Epidermal melanocyte (primary cell): ENCODE measurements around the gene SEC14L3.
"Not testable (repeated sequence)": the region's sequence is repeated elsewhere in the genome, so short reads cannot be mapped to it uniquely, and the experiment has no call there.

Experiments used
- DNase-seq: peaks from one replicate; pipeline ENCODE4 v3.0.0; 2011; ENCODE audit warnings: low spot score; ENCODE audit not compliant: insufficient read length

The SEC14L3 gene

DNA sequence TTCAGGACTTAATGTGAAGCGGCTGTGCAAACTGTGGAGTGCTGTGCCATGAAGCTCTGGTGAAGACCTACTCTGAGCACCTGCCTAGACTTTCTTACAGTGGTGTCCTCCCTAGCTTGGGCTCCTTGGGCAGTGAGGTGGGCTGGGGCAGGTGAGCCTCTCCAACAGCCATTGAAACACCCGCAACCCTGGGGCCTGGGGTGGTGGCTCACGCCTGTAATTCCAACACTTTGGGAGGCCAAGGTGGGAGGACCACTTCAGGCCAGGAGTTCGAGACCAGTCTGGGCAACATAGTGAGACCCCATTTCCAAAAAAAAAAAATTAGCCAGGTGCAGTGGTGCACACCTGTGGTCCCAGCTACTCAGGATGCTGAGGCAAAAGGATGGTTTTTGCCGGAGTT, 14.3 kb upstream of the SEC14L3 start:
- DNase-seq = no peak

DNA sequence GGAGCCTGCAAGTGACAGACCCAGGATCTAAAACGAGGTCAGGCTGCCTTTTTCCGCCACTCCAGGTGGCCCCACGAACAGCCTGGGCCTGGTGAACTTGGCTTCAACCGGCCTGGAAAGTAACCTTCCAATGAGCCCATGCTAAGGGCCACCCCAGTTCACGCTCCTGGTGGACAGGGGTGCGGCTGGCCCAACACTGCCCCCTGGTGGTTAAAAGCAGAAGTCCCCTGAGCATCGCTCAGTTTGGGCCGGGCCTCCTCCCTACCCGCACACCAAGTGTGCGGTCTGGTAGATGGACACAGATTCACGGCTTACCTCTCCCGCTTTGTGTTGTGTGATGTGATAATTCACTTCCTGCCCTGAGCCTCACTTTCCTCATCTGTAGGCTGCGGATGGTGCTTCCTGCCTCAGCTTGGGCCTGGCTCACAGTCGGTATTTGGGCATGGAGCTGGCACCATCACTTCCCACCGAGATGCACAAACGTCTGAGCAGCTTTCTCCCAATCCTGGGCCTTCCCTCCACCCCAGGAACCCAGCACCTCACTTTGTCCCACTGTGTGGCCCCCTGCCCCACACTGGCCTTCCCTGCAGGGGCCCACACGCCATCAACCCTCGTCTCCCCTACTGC, 13.7 kb upstream of the SEC14L3 start:
- DNase-seq = peak; percentile 83

DNA sequence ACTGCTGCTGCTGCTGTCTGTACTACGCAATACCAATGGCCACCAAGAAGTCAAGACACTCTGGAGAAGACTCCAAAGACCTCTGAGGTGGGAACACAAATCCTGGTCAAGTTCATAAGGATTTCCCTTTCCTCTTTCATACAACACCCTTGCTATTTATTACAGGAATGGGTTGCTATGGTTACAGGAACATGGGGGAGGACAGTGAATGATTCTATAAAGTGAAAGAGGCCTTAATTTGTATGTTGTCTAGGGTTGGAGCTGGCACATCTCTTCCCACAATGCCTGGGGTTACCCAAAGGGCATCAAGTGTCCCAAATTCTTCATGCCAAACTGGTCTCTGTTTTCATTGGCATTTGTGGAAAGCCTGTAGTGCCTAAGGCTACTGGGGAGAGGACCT, 11.4 kb upstream of the SEC14L3 start:
- DNase-seq = no peak

DNA sequence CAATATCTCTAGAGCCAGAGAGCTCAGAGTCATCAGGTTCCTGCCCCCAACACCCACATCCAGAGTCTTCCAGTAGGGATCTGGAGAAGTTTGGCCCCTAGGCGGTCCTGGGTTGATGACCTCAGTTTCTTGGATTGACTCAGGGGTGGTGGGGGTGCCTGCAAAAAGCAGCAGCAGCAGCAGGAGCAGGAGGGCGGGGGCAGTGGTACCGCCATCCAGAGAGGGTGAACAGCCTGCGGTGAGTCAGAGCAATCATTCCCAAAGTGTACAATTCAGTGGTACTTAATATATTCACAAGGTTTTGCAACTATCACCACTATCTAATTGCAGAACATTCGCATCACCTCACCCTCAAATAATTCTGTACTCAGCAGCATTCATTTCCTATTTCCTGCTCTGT, 9.9 kb upstream of the SEC14L3 start:
- no peak for DNase-seq

DNA sequence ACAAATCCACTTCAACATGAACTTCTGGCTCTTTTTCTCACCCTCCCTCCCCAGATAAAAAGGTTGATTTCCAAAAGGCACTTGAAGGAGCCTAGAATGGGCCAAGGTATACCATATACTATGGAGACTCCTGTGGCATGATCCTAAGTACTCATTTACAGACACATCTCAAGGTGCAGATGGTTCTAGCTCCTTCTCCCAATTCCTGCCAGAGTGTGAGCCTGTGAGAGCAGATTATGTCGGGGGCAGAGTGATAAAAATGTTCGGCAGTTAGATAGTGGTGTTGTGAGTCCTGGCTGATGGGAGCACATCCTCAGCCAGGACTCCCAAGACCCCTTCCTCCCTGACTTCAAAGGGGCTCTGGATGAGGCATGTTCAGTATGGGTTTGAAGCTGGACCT, 8.2 kb upstream of the SEC14L3 start:
- no peak for DNase-seq

DNA sequence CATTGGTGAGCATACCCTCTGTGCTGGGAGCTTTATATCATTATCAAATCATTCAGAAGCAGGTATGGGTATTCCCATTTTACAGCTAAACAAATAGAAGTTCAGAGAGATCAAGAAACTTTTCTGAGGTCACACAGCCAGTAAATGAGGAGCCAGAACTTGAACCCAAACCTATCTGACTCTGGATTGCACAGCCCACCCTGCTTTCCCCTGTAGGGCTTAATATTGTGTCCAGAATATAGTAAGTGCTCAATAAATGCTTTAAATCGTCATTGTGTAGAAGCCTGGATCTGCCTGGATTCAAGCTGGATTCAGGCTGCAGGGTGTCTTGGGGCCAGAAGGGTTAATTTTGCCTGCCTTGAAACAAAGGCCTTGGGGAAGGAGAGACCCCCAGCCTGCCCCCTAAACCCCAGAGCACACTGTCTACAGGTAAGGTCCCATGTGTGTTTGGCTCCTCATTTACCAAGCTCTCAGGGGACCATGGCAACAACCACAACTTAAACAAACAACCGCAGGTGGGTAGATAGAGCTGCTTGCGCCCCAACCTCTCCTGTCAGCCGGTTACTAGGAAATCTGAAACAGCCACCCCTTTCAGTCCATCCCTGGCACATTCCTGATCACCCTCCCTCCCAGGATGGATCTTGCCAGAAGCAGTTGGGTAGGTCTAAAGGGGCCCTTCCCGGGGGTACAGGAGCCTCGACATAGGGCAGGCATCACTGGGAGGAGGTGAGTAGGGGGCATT, 3.0 kb upstream of the SEC14L3 start:
- no peak for DNase-seq

DNA sequence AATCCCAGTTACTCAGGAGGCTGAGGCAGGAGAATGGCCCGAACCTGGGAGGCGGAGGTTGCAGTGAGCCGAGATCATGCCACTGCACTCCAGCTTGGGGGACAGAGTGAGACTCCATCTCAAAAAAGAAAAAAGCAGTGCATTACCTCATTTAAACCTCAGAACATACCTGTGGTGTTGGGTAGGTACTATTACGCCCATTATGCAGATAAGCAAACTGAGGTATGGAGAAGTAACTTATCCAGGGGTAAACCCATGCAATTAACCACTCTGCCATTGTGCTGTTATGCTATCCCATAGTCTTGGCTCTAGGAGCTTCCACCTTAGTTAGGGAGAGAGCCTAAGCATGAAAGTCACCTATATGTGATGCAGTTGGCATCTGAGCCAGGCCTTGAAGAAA, 2.3 kb upstream of the SEC14L3 start:
- DNase-seq = no peak

DNA sequence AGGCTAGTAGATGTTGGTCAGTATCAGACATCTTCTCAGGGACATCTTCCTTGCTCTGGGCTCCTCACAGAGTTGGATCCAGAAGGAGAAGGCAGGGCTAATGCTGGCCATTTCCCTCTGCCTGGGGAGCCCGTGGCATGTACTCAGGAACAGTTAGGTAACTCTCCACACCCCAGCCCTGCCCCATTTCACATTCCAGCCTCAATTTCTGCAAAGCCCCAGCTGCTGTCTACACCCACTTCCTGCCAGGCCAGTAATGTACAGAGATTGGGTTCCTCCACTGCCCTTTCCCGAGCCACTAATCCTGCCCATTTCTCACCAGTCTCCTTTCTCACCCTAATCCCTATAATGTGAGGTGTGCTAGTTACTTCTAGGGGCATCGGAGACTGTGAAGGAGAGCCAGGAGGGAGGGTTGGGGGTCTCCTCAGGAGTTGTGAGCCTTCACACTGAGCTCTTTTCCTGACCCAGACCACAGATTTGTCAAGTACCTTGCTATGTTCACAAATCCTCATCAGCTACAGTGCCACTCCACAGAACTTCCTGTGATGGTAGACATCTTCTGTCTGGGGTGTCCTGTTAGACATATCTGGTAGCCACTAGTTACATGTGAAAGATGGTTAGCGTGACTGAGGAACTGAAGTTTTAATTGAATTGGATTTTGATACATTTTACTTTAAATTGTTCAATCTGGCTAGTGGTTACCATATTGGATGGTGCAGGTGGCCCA, 1.3 kb upstream of the SEC14L3 start:
- DNase-seq = no peak

DNA sequence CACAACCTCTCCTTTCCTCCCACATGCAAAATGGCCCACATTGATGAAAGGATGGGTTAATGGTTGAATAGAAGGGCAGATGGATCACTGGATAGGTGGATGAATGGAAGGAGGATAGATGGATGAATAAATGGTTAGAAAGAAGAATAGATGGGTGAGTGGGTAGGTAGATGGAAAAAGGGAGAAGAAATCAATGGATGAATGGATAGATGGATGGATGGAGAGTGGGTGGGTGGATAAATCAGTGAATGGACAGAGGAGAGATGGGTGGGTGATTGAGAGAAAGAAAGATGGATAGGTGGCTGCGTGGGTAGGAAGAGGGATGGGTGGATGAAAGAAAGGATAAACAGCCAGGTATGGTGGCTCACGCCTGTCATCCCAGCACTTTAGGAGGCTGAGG, 1.2 kb downstream of the SEC14L3 start:
- no peak for DNase-seq

DNA sequence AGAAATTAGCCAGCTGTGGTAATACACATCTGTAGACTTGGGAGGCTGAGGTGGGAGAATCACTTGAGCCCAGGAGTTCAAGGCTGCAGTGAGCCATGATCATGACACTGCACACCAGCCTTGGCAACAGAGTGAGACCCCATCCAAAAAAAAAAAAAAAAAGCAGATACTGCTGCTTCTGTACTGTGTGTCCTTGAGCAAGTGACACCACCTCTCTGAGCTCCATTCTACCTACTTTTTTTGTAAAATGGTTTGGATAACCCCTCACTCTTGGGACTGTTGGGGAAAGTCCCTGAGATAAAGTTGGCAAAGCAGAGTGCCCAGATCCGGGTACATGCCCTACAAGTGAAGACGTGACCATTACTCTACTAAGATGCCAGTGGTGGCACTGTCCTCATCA, 2.7 kb downstream of the SEC14L3 start:
- DNase-seq = no peak

DNA sequence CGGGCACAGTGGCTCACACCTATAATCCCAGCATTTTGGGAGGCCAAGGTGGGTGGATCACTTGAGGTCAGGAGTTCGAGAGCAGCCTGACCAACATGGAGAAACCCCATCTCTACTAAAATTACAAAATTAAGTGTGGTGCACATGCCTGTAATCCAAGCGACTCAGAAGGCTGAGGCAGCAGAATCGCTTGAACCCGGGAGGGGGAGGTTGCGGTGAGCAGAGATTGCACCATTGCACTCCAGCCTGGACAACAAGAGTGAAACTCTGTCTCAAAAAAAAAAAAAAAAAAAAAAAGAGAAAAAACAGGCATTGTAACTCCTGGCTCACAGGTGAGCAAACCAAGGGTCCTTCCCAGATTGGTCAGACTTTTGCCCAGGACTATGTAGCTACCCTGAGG, 11.3 kb downstream of the SEC14L3 start:
- DNase-seq = not testable (repeated sequence)

DNA sequence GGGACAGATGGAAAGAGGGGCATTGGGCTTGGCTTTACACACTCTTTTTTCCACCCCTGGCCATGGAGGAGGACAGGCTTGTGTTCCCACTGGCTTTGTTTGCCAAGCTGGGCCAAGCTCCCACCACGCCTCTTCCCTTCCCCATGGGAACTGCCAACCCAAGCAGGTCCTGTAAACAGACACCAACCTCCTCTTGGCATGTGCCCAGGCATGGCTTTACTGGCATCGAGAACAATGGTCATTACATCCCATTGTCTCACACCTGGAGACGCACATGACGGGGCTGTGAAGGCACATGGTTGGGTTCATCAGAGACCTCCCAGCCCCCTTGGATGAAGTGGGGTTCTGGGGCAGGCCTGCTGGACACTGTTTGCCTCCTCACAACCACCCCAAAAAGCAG, 11.7 kb downstream of the SEC14L3 start:
- DNase-seq = no peak

DNA sequence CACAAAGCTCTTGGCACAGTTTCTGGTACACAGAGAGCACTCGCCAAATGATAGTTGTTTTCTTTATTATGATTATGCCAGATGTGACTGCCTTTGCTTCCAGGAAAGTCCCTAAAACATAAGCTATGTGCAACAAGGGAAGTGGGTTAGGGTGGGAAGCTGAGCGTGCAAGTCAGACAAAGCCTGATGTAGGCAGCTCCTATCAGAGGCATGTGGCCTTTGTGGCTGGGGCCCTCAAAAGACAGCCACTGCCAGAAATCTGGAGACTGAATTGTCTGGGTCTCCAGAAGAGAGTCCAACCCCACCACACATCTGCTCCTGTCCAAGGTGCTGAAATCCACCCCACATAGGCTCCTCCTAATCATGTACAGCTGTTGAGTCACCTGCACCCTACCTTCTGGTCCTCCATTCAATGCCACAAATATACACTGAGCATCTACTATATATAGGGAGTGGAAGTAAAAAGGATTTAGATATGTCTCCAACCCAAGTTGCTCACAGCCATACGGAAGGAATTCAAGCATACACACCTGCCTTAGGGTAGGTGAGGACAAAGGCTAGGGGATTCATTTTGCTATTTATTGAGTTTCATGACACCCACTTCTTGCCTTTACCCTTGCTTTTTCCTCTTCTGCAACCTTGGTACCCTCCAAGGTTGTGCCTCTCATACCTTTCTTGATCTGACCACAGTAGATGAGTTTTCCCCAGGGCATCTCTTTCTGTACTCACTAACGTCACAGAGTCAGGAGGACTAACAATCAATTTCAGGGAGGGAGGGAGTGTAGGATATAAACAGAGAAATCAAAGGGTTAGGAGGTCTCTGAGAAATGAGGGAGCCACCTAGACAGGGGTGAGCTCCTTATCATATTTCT, 12.4 kb downstream of the SEC14L3 start:
- no peak for DNase-seq

DNA sequence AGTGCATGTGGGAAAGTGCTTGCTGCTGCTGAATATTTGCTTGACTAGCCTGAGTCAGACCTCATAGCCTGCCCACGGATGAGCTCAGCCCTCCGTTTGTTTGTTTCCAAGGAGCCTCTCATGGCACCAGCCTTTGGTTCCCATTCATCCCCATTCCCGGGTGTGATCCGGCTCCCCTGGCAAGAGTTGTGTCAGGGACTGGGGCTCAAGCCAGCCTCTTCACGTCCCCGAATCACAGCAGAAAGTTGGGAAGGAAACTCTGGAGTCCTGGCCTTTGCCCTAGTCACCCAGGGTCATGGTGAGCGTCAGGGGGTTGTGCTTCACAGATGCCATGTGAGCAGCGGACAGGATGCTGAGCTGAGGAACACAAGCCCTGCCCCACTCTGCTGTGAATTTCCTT, 13.8 kb downstream of the SEC14L3 start:
- DNase-seq = no peak

DNA sequence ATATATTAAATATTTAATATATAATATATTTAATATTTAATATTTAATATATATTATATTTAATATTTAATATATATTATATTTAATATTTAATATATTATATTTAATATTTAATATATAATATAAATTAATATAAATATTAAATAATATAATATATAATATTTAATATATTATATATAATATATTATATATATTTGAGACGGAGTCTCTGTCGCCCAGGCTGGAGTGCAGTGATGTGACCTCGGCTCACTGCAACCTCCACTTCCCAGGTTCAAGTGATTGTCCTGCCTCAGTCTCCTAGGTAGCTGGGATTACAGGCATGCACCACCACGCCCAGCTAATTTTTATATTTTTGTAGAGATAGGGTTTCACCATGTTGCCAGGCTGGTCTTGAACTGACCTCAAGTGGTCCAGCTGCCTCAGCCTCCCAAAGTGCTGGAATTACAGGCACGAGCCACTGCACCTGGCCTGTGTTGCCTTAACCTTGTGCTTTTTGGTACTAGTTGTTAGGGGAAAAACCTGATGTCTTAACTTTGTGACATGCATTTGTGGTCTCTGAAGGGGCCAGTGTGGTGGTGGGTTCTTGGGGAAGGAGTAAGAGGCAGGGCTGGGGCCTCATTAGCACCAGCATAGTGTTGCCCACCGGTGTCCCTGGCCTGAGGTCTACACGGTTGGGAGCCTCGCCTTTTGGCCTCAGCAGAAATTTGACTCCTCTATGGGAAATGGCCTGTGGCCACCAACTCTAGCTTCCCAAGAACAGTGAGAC, 16.6 kb downstream of the SEC14L3 start:
- DNase-seq = no peak

DNA sequence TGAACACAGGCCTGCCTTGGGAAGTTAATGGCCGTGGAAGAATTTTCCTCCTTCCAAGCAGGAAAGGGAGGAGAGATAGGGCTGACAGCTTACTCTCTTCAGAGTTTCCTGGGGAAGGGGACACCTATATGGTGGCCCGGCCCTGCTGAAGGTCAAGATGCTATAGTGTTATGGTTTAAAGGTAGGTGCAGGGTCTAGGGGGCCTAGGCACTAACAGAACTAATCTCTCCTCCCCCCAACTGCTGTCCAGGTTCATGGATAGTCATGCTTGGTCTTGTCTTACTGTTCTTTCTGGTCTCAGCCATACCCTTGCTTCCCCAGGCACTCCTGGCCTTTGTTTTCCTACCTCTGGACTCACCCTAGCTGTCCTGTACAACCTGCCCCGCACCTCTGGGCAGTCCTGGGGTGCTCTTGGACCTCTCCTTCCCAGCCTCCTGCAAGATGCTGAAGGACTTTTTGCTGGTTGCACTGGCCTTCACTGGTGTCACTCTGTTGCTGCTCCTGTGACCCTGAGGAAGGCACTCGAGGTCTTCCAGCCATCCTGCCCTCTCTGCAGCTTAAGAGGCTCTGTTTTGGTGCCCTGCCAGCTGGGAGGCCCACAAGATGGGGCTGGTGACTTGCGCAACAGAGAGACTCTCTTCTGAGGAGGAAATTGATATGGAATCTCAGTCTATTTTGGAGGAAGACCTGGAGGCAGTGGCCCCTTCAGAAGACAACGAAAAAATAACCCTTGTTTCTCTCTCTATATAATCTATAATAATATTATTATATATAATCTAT, 17.9 kb downstream of the SEC14L3 start:
- no peak for DNase-seq

DNA sequence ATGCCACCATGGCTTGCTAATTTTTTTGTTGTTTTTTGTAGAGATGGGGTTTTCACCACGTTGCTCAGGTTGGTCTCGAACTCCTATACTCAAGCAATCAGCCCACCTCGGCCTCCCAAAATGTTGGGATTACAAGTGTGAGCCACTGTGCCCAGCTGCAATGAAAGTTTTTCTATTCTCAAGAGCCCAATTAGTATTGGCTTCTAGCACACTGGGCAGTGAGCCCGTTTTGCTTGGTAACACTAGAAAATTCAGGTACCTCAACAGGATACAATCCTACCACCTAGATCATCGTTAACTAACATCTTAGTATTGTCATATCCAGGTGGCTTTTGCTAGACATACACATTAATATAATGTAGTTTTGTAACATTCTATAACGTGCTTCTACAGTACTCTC, 19.0 kb downstream of the SEC14L3 start:
- no peak for DNase-seq

DNA sequence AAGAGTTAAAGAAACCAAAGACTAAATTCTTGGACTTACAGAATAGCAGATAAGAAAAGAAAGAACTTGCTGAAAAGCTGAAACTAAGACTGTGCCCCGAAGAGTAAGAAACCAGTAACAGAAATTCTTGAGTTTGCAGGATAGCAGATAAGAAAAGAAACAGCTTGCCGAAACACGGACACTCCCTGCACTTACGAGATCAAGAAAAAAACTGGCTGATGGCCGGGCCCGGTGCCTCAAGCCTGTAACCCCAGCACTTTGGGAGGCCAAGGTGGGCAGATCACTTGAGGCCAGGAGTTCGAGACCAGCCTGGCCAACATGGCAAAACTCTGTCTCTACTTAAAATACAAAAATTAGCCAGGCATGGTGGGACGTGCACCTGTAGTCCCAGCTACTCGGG, 20.3 kb downstream of the SEC14L3 start:
- DNase-seq = not testable (repeated sequence)

DNA sequence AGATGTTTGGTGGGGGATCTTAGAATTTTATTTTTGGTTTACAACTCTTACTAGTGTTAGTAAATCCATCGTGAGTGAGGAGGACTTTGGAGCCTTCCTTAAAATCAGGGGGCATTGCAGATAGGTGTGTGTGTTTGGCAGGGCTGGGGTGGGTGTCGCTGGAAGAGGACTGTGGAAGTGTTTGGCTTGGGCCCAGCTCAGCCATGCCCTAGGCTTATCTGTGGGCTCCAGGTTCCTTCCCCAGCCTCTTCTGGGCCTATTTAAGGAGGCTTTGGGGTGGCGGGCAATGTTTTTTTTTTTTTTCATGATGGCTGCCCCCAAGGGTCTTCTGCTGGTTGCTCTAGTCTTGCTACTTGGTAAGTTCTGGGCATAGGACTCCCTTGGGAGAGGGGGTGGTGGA, 24.2 kb downstream of the SEC14L3 start:
- DNase-seq = no peak

DNA sequence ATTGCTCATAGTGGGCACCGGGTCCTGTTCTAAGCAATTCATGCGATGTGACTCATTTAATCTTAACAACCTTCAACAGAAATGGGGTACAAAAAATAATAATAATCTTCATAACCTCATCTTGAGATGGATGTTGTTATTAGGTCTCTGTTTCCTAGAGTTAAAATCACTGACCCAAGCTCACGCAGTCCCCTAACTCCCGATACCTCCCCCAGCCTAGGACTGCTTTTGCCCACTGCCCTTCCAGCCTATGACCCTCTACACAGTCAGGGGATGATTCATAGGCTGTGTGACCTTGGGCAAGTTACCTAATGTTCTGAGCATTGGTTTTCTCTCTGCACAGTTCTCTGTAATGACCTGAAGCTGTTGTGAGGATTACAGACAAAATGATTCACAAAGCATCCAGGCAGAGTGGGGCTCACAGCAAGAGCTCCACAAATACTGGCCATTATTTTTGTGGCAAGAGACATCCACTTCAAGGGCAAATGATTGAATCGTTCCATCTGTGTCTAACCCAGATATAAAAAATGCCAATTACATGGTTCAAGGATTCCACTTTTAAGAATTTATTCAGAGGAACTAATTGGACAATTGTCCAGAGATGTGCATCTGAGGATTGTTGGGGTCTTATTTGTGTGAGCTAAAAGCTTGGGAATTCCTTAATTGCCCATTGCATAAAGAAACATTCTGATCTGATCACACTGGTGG, 26.2 kb downstream of the SEC14L3 start:
- no peak for DNase-seq
